IMR-90 (cell line): Measurements from ENCODE around the gene SV2C. TPM values are rescaled to one million over a fixed set of nuclear protein-coding genes. Genes with fewer than 3 reads are reported as not detected.

Experiments used
- ATAC-seq: fragments of 200-7000 bp; cut with Tn5 transposase; 2 replicates; pipeline ENCODE4 v1.9.1; 2020; ENCODE audit warnings: low read depth, mild to moderate bottlenecking, moderate library complexity
- BruUV-seq: library from RNA; stranded (reverse); fragments of 400-500 nt; replicated peaks from 2 replicates; lab custom pipeline; 2021; lab: Mats Ljungman, UMichigan
- CTCF ChIA-PET: fragments of 300-600 bp; formaldehyde crosslinking; extraction: SDS; loops from one replicate; lab custom pipeline; 2021; ENCODE audit warnings: antibody characterized with exemption; lab: Yijun Ruan, JAX
- POLR2A ChIA-PET: fragments of 300-600 bp; sonication (Branson Sonifier 250); formaldehyde crosslinking; loops from one replicate; lab custom pipeline; 2022; ENCODE audit warnings: antibody characterized with exemption; ENCODE audit not compliant: unreplicated experiment; lab: Charles Lee
- DNase-seq: peaks from one replicate; pipeline ENCODE4 v3.0.0; 2013
- H2AFZ ChIP-seq: replicated peaks from 2 replicates; pipeline ENCODE3; 2013; ENCODE audit warnings: low read length, mild to moderate bottlenecking; ENCODE audit not compliant: poor library complexity
- H2AK5ac ChIP-seq: 2 replicates; pipeline ENCODE4 v1.6.1; 2013; ENCODE audit warnings: low read depth, low read length, inconsistent platforms
- H2AK9ac ChIP-seq: replicated peaks from 2 replicates; pipeline ENCODE3; 2013; ENCODE audit warnings: mild to moderate bottlenecking, low read depth, low read length, moderate library complexity; ENCODE audit not compliant: poor library complexity
- H2BK120ac ChIP-seq: 2 replicates; pipeline ENCODE4 v1.6.1; 2013; ENCODE audit warnings: low read depth, low read length, inconsistent platforms
- H2BK15ac ChIP-seq: 3 replicates; pipeline ENCODE4 v1.6.1; 2013; ENCODE audit warnings: low read depth, low read length, inconsistent platforms
- H2BK20ac ChIP-seq: 2 replicates; pipeline ENCODE4 v1.6.1; 2013; ENCODE audit warnings: low read depth, mild to moderate bottlenecking, inconsistent platforms, low read length, moderate library complexity
- H2BK5ac ChIP-seq: 2 replicates; pipeline ENCODE4 v1.6.1; 2013; ENCODE audit warnings: mild to moderate bottlenecking, low read depth, low read length, inconsistent platforms; ENCODE audit not compliant: poor library complexity, severe bottlenecking
- H3K14ac ChIP-seq: replicated peaks from 2 replicates; pipeline ENCODE4 v1.6.1; 2013; ENCODE audit warnings: low read depth, low read length, inconsistent platforms
- H3K18ac ChIP-seq: 2 replicates; pipeline ENCODE4 v1.6.1; 2013; ENCODE audit warnings: low read depth, low read length, control low read depth
- H3K23ac ChIP-seq: 2 replicates; pipeline ENCODE4 v1.6.1; 2013; ENCODE audit warnings: low read depth, low read length, inconsistent platforms
- H3K27ac ChIP-seq: 2 replicates; pipeline ENCODE4 v1.5.1; 2013; ENCODE audit warnings: mild to moderate bottlenecking, control low read depth, low read length; ENCODE audit not compliant: insufficient read depth
- H3K27me3 ChIP-seq: 2 replicates; pipeline ENCODE4 v1.6.1; 2013; ENCODE audit warnings: low read length; ENCODE audit not compliant: control insufficient read depth, insufficient read depth
- H3K36me3 ChIP-seq: 2 replicates; pipeline ENCODE4 v1.6.1; 2013; ENCODE audit warnings: low read length, mixed read lengths; ENCODE audit not compliant: control insufficient read depth, insufficient read depth
- H3K4ac ChIP-seq: 2 replicates; pipeline ENCODE4 v1.6.1; 2013; ENCODE audit warnings: low read depth, low read length, inconsistent platforms
- H3K4me1 ChIP-seq: 2 replicates; pipeline ENCODE4 v1.6.1; 2013; ENCODE audit warnings: low read length, mixed read lengths; ENCODE audit not compliant: control insufficient read depth, insufficient read depth
- H3K4me2 ChIP-seq: 2 replicates; pipeline ENCODE4 v1.6.1; 2013; ENCODE audit warnings: low read depth, mild to moderate bottlenecking, control low read depth, low read length, moderate library complexity
- H3K4me3 ChIP-seq: 2 replicates; pipeline ENCODE4 v1.5.1; 2013; ENCODE audit warnings: low read depth, mild to moderate bottlenecking, control low read depth, low read length, moderate library complexity; ENCODE audit not compliant: insufficient read depth
- H3K56ac ChIP-seq: 2 replicates; pipeline ENCODE4 v1.6.1; 2013; ENCODE audit warnings: low read length, inconsistent platforms; ENCODE audit not compliant: insufficient read depth; ENCODE audit errors: extremely low read depth
- H3K79me1 ChIP-seq, 2 experiments: 2 replicates each; pipeline ENCODE4 v1.6.1; 2013; ENCODE audit warnings: low read length in 2 of 2, inconsistent platforms in 1 of 2, low read depth in 1 of 2
- H3K9ac ChIP-seq: 2 replicates; pipeline ENCODE4 v1.6.1; 2013; ENCODE audit warnings: low read depth, low read length, control low read depth
- H3K9me1 ChIP-seq: 2 replicates; pipeline ENCODE4 v1.6.1; 2013; ENCODE audit warnings: low read length, inconsistent platforms; ENCODE audit not compliant: insufficient read depth
- H3K9me3 ChIP-seq: 2 replicates; pipeline ENCODE4 v1.6.1; 2013; ENCODE audit warnings: low read length; ENCODE audit not compliant: control insufficient read depth, insufficient read depth
- H4K20me1 ChIP-seq: 2 replicates; pipeline ENCODE4 v1.6.1; 2013; ENCODE audit warnings: low read length, inconsistent platforms; ENCODE audit not compliant: insufficient read depth
- H4K5ac ChIP-seq: 2 replicates; pipeline ENCODE4 v1.6.1; 2013; ENCODE audit warnings: mild to moderate bottlenecking, low read depth, low read length, control low read depth
- H4K8ac ChIP-seq, 2 experiments: 2 replicates each; pipeline ENCODE4 v1.6.1; 2013; ENCODE audit warnings: low read depth in 2 of 2, low read length in 2 of 2, control low read depth in 1 of 2, inconsistent platforms in 1 of 2
- H4K91ac ChIP-seq: 2 replicates; pipeline ENCODE4 v1.6.1; 2013; ENCODE audit warnings: low read depth, low read length, inconsistent platforms; ENCODE audit not compliant: insufficient read depth
- BHLHE40 ChIP-seq: fragments of 150-350 bp; IDR thresholded peaks from 2 replicates; pipeline ENCODE4 v1.6.1; 2016; ENCODE audit warnings: mild to moderate bottlenecking, low read depth, low read length
- CEBPB ChIP-seq: IDR thresholded peaks from 2 replicates; pipeline ENCODE4 v1.6.1; 2012; ENCODE audit warnings: low read depth, low read length, improper control_type of control experiment
- FOS ChIP-seq: fragments of 150-350 bp; IDR thresholded peaks from 2 replicates; pipeline ENCODE4 v1.6.1; 2016; ENCODE audit warnings: low read depth, low read length
- MAFK ChIP-seq: IDR thresholded peaks from 2 replicates; pipeline ENCODE4 v1.6.1; 2012; ENCODE audit warnings: low read depth, low read length, improper control_type of control experiment
- MAZ ChIP-seq: IDR thresholded peaks from 2 replicates; pipeline ENCODE4 v1.6.1; 2012; ENCODE audit warnings: low read depth, mild to moderate bottlenecking, low read length, improper control_type of control experiment, moderate library complexity, borderline replicate concordance
- MXI1 ChIP-seq: IDR thresholded peaks from 2 replicates; pipeline ENCODE4 v1.6.1; 2012; ENCODE audit warnings: low read depth, mild to moderate bottlenecking, low read length, moderate library complexity, borderline replicate concordance
- NFE2L2 ChIP-seq: fragments of 150-350 bp; IDR thresholded peaks from 2 replicates; pipeline ENCODE4 v1.6.1; 2016; ENCODE audit warnings: low read depth, mild to moderate bottlenecking, low read length
- POLR2A ChIP-seq: IDR thresholded peaks from 2 replicates; pipeline ENCODE4 v1.6.1; 2012; ENCODE audit warnings: mild to moderate bottlenecking, low read depth, low read length
- RAD21 ChIP-seq: IDR thresholded peaks from 2 replicates; pipeline ENCODE4 v1.6.1; 2012; ENCODE audit warnings: low read length, improper control_type of control experiment
- RCOR1 ChIP-seq: IDR thresholded peaks from 2 replicates; pipeline ENCODE4 v1.6.1; 2012; ENCODE audit warnings: mild to moderate bottlenecking, low read length, improper control_type of control experiment; ENCODE audit not compliant: insufficient replicate concordance
- RFX5 ChIP-seq: IDR thresholded peaks from 2 replicates; pipeline ENCODE4 v1.8.0; 2012; ENCODE audit warnings: low read depth, mild to moderate bottlenecking, low read length, moderate library complexity
- SMC3 ChIP-seq: fragments of 150-350 bp; IDR thresholded peaks from 2 replicates; pipeline ENCODE4 v1.6.1; 2016; ENCODE audit warnings: low read depth, mild to moderate bottlenecking, antibody characterized with exemption, low read length, moderate library complexity
- WGBS, 2 experiments: methylation state at CpG; one replicate each; pipeline versions ENCODE4 v1.1.5 to v1.1.7; 2013; ENCODE audit warnings: missing lambda C conversion rate in 2 of 2; ENCODE audit not compliant: insufficient read length in 1 of 2; ENCODE audit errors: extremely low coverage in 2 of 2; 5-methylcytosine and 5-hydroxymethylcytosine counted together
- dilution Hi-C: fragments of 300-500 bp; cut with HindIII; formaldehyde crosslinking; loops from one replicate; pipeline ENCODE4 v1.14.3; 2018; ENCODE audit warnings: low sequenced_read_pairs; ENCODE audit not compliant: unreplicated experiment
- in situ Hi-C: fragments of 300-500 bp; cut with MboI; formaldehyde crosslinking; loops from 3 replicates; pipeline ENCODE4 v1.14.3; 2019; ENCODE audit warnings: low sequenced_read_pairs, inconsistent platforms, mixed read lengths
- intact Hi-C: fragments of 100-400 bp; cut with micrococcal nuclease; formaldehyde crosslinking; loops from 2 replicates; pipeline ENCODE4 v1.10.0; 2022
- polyA plus RNA-seq, 3 experiments: library from polyadenylated mRNA; depleted of rRNA; stranded (reverse); fragments of >200 nt; gene quantifications; 2 replicates each; pipeline ENCODE4 v1.2.3, GENCODE V29; 2012; ENCODE audit warnings: low replicate concordance in 1 of 3
- total RNA-seq: library from RNA; depleted of rRNA; stranded (reverse); fragments of >200 nt; gene quantifications from 2 replicates; pipeline ENCODE4 v1.2.3, GENCODE V29; 2012
- TF ChIP-seq, protein P1 (sequence below): fragments of 150-350 bp; IDR thresholded peaks from 2 replicates; pipeline ENCODE4 v1.6.1; 2017; ENCODE audit warnings: mild to moderate bottlenecking, antibody characterized with exemption, low read length, low read depth
- TF ChIP-seq, protein P2 (sequence below): fragments of 150-350 bp; IDR thresholded peaks from 2 replicates; pipeline ENCODE4 v1.6.1; 2016; ENCODE audit warnings: low read depth, mild to moderate bottlenecking, low read length, moderate library complexity, borderline replicate concordance
- TF ChIP-seq, protein P3 (sequence below): conservative IDR thresholded peaks from 2 replicates; pipeline ENCODE4 v1.5.1; 2012; ENCODE audit warnings: mild to moderate bottlenecking, low read depth, low read length, improper control_type of control experiment

Gene SV2C
- total and polyA plus RNA-seq, 2 of the 4 experiments (the other 2 are of a cell fraction): not detected

DNA sequence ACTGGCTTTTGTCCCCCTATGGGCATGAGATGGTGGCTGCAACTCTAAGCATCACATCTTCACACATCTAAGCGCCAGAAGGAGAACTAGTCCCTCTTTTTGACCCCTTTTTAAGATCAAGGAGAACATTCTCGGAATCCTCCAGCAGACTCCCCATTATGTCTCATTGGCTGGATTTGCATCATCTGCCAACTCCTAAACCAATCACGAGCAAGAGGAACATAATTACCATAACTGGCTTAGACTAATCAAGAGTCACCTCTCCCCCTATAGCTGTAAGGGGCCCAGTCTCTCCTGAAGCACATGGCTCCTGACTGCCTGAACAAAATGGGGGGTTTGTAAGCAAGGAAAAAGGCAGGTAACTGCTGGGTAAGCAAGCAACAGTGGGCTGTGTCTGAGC, 251.4 kb downstream of the SV2C start:
- H2AK5ac ChIP-seq: no peak overlapping the region
- H2BK20ac ChIP-seq: no peak overlapping the region
- POLR2A ChIA-PET: no interaction called here
- TF ChIP-seq MXI1: no peak
- no peak for TF ChIP-seq RAD21
- no peak for TF ChIP-seq POLR2A
- TF ChIP-seq MAFK: no peak
- TF ChIP-seq, protein P1, sequence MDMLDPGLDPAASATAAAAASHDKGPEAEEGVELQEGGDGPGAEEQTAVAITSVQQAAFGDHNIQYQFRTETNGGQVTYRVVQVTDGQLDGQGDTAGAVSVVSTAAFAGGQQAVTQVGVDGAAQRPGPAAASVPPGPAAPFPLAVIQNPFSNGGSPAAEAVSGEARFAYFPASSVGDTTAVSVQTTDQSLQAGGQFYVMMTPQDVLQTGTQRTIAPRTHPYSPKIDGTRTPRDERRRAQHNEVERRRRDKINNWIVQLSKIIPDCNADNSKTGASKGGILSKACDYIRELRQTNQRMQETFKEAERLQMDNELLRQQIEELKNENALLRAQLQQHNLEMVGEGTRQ: no peak
- TF ChIP-seq SMC3: no peak
- TF ChIP-seq RFX5: no peak
- no peak for TF ChIP-seq MAZ
- no peak for TF ChIP-seq NFE2L2
- no peak for TF ChIP-seq FOS
- no peak for TF ChIP-seq BHLHE40
- TF ChIP-seq RCOR1: no peak
- TF ChIP-seq, protein P2, sequence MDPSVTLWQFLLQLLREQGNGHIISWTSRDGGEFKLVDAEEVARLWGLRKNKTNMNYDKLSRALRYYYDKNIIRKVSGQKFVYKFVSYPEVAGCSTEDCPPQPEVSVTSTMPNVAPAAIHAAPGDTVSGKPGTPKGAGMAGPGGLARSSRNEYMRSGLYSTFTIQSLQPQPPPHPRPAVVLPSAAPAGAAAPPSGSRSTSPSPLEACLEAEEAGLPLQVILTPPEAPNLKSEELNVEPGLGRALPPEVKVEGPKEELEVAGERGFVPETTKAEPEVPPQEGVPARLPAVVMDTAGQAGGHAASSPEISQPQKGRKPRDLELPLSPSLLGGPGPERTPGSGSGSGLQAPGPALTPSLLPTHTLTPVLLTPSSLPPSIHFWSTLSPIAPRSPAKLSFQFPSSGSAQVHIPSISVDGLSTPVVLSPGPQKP: no peak
- no peak for TF ChIP-seq CEBPB
- TF ChIP-seq, protein P3, sequence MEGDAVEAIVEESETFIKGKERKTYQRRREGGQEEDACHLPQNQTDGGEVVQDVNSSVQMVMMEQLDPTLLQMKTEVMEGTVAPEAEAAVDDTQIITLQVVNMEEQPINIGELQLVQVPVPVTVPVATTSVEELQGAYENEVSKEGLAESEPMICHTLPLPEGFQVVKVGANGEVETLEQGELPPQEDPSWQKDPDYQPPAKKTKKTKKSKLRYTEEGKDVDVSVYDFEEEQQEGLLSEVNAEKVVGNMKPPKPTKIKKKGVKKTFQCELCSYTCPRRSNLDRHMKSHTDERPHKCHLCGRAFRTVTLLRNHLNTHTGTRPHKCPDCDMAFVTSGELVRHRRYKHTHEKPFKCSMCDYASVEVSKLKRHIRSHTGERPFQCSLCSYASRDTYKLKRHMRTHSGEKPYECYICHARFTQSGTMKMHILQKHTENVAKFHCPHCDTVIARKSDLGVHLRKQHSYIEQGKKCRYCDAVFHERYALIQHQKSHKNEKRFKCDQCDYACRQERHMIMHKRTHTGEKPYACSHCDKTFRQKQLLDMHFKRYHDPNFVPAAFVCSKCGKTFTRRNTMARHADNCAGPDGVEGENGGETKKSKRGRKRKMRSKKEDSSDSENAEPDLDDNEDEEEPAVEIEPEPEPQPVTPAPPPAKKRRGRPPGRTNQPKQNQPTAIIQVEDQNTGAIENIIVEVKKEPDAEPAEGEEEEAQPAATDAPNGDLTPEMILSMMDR: no peak
- H3K79me1 ChIP-seq: no peaks in the 10 kb centered on the region
- H2AK9ac ChIP-seq: no peak overlapping the region
- no peaks in the 10 kb centered on the region for H3K4me1 ChIP-seq
- H3K36me3 ChIP-seq: no peaks in the 10 kb centered on the region
- H3K4me3 ChIP-seq: no peak overlapping the region
- no peaks in the 10 kb centered on the region for H3K9me1 ChIP-seq
- no peaks in the 10 kb centered on the region for H3K9me3 ChIP-seq
- no peaks in the 10 kb centered on the region for H4K20me1 ChIP-seq
- H2BK5ac ChIP-seq: no peak overlapping the region
- dilution Hi-C loops: no loop called here
- no TSS peak for BruUV-seq
- H3K18ac ChIP-seq: no peak overlapping the region
- H3K27ac ChIP-seq: no peak overlapping the region
- no peak overlapping the region for H3K4me2 ChIP-seq
- no peak overlapping the region for H3K4ac ChIP-seq
- CTCF ChIA-PET: no interaction called here
- 50% methylated on average over 1 of the region's 3 CpGs; no CpG with 5 or more reads in 1 of the 2 experiments for WGBS, 2 experiments
- H2AFZ ChIP-seq: no peak overlapping the region
- ATAC-seq (no peak), DNase-seq (no peak)
- H3K14ac ChIP-seq: no peak overlapping the region
- peaks cover 5% of the 10 kb centered on the region for H3K27me3 ChIP-seq
- no peak overlapping the region for H4K91ac ChIP-seq
- no peak overlapping the region for H2BK15ac ChIP-seq
- no peak overlapping the region for H3K9ac ChIP-seq
- no peak overlapping the region for H4K5ac ChIP-seq
- in situ Hi-C loops: no loop called here
- intact Hi-C loops: no loop called here
- no peak overlapping the region for H3K23ac ChIP-seq
- no peak overlapping the region for H2BK120ac ChIP-seq
- no peak overlapping the region for H3K56ac ChIP-seq
- H4K8ac ChIP-seq: no peak overlapping the region
